Measurements from ENCODE around the gene VTI1A.
A peak's percentile ranks its signal among the peaks of the same experiment; 100 is the strongest.
"Not testable (repeated sequence)": the region's sequence is repeated elsewhere in the genome, so short reads cannot be mapped to it uniquely, and the experiment has no call there.

Gene VTI1A

GRCh38 chr10:112509558-112510291 lies 62.7 kb downstream of the VTI1A start:
- no peak for DNase-seq

GRCh38 chr10:112510384-112510783 lies 63.4 kb downstream of the VTI1A start:
- DNase-seq = no peak

GRCh38 chr10:112512294-112512693 lies 65.3 kb downstream of the VTI1A start:
- DNase-seq = no peak

- DNase-seq = no peak
Observed at GRCh38 chr10:112515126-112515525, 68.1 kb downstream of the VTI1A start.

GRCh38 chr10:112515852-112516251 lies 68.8 kb downstream of the VTI1A start:
- DNase-seq = no peak

GRCh38 chr10:112517451-112517862 lies 70.4 kb downstream of the VTI1A start:
- DNase-seq = peak; percentile 40

GRCh38 chr10:112519133-112519761 lies 72.2 kb downstream of the VTI1A start:
- no peak for DNase-seq

GRCh38 chr10:112520914-112521313 lies 73.9 kb downstream of the VTI1A start:
- DNase-seq = peak; percentile 8

- peak; percentile 40 for DNase-seq
Observed at GRCh38 chr10:112524641-112525040, 77.6 kb downstream of the VTI1A start.

GRCh38 chr10:112525200-112525599 lies 78.2 kb downstream of the VTI1A start:
- DNase-seq = peak; percentile 26

- peak; percentile 13 for DNase-seq
Observed at GRCh38 chr10:112526139-112526538, 79.1 kb downstream of the VTI1A start.

- no peak for DNase-seq
Observed at GRCh38 chr10:112526906-112527305, 79.9 kb downstream of the VTI1A start.

GRCh38 chr10:112528235-112528634 lies 81.2 kb downstream of the VTI1A start:
- DNase-seq = no peak

- DNase-seq = no peak
Observed at GRCh38 chr10:112531421-112531820, 84.4 kb downstream of the VTI1A start.

- no peak for DNase-seq
Observed at GRCh38 chr10:112532189-112532588, 85.2 kb downstream of the VTI1A start.

GRCh38 chr10:112532956-112533355 lies 85.9 kb downstream of the VTI1A start:
- no peak for DNase-seq

GRCh38 chr10:112533916-112534315 lies 86.9 kb downstream of the VTI1A start:
- DNase-seq = no peak

- DNase-seq = no peak
Observed at GRCh38 chr10:112535531-112535951, 88.5 kb downstream of the VTI1A start.

GRCh38 chr10:112536663-112537062 lies 89.6 kb downstream of the VTI1A start:
- DNase-seq = no peak

- DNase-seq = no peak
Observed at GRCh38 chr10:112538168-112538567, 91.2 kb downstream of the VTI1A start.

GRCh38 chr10:112539340-112539739 lies 92.3 kb downstream of the VTI1A start:
- DNase-seq = no peak

GRCh38 chr10:112542823-112543222 lies 95.8 kb downstream of the VTI1A start:
- DNase-seq = not testable (repeated sequence)

- DNase-seq = no peak
Observed at GRCh38 chr10:112546474-112546873, 99.5 kb downstream of the VTI1A start.

GRCh38 chr10:112548535-112549276 lies 101.7 kb downstream of the VTI1A start:
- no peak for DNase-seq

All from EL (cell line).